ENCODE data around the gene EXOC3L1. TPM values are rescaled to one million over a fixed set of nuclear protein-coding genes. Genes with fewer than 3 reads are reported as not detected.

The EXOC3L1 gene
- total and polyA plus RNA-seq, 2 of the 13 experiments (the other 11 are each of a cell fraction or from before 2014, with no cell fraction given) = 0.12 TPM; not detected in 1

DNA sequence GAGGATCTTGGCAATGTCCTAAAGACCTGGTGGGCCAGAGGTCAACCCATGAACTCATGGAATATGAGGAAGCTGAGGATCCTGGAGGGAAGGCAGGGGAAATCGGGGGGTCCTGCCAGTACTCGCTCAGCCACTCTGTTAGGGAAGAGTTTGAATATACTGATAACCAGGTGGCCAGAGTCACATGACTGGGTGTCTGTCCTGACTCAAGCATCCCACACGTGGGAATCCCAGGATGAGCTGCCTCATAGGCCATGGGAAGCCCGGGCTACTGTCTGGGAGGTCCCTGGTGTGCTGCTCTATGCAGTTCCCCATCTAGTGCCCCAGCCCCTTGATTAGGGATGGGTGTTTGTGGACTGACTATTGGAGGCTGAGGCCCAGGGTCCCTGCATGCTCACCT is 1.6 kb downstream of the EXOC3L1 start:
- DNase-seq (ENCODE audit: low spot score) (no peak), ATAC-seq (no peak), FAIRE-seq (no peak)
- Histone ChIP-seq H3K4me1 (ENCODE audit: insufficient read depth, low read length) (peaks cover 56% of the 10 kb centered on the region), H3K4me3 (replicated peaks in 1 of 3; ENCODE audit: insufficient read depth in 1 of 3, low read depth in 2 of 3, low read length in 3 of 3) (no peak overlapping the region), H3K27me3 (ENCODE audit: control insufficient read depth in 1 of 2, insufficient read depth in 2 of 2, low read length in 2 of 2) (peaks cover 7 to 16% of the 10 kb centered on the region in 2 experiments; a peak in 2 of 5 replicates), H2AFZ (ENCODE audit: low read length) (no peak overlapping the region), H3K9ac (ENCODE audit: insufficient read depth, low read depth, low read length) (no peak overlapping the region), H3K79me2 (ENCODE audit: insufficient read depth, low read length) (peaks cover 13% of the 10 kb centered on the region), H3K9me3 (ENCODE audit: low read length) (no peaks in the 10 kb centered on the region), H3K27ac (ENCODE audit: extremely low read length, insufficient read depth, low read length) (no peak overlapping the region), H3K36me3 (replicated peaks in 1 of 2; ENCODE audit: control insufficient read depth in 1 of 2, insufficient read depth in 2 of 2, low read length in 2 of 2) (no peaks in the 10 kb centered on the region), H3K4me2 (ENCODE audit: low read depth, low read length) (no peak overlapping the region), H4K20me1 (ENCODE audit: insufficient read depth, low read length) (no peaks in the 10 kb centered on the region; the same call in 1 of the 2 replicates)
- in situ Hi-C loops (cut with HindIII; ENCODE audit: extremely low pct_ligation_motif_present, low pct_unique_long_range_greater_than_20kb) = loop anchor here (5.0 kb wide), 1 partner anchor 211 kb away; no protein-coding TSS in a partner anchor
- no TSS peak for BruUV-seq (replicated peaks)
- ChIA-PET CTCF (ENCODE audit: low intra/inter-chr PET ratio, low total read pairs) (no interaction called here), POLR2A (no interaction called here)
- intact Hi-C loops (cut with micrococcal nuclease; ENCODE audit: unreplicated experiment) = loop anchor here (5.0 kb wide), 1 partner anchor 39 kb away; the partner anchor contains the start of gene TMEM208
- 19% methylated on average over 3 of the region's 4 CpGs for WGBS (ENCODE audit: low lambda C conversion rate)
- no peak for TF ChIP-seq PHF20 (CRISPR knock-in tag; IDR thresholded peaks at IDR 0.05)
- TF ChIP-seq, protein P1, sequence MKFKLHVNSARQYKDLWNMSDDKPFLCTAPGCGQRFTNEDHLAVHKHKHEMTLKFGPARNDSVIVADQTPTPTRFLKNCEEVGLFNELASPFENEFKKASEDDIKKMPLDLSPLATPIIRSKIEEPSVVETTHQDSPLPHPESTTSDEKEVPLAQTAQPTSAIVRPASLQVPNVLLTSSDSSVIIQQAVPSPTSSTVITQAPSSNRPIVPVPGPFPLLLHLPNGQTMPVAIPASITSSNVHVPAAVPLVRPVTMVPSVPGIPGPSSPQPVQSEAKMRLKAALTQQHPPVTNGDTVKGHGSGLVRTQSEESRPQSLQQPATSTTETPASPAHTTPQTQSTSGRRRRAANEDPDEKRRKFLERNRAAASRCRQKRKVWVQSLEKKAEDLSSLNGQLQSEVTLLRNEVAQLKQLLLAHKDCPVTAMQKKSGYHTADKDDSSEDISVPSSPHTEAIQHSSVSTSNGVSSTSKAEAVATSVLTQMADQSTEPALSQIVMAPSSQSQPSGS (CRISPR knock-in tag; IDR thresholded peaks at IDR 0.05) = no peak
- no peak for TF ChIP-seq ZNF264 (CRISPR knock-in tag; IDR thresholded peaks at IDR 0.05)
- no peak for TF ChIP-seq RBFOX2 (IDR thresholded peaks at IDR 0.05; ENCODE audit: low read depth, low read length)
- TF ChIP-seq MAX (IDR thresholded peaks at IDR 0.05) = no peak
- no peak for TF ChIP-seq NCOR1 (IDR thresholded peaks at IDR 0.05; ENCODE audit: borderline replicate concordance, low read length)
- TF ChIP-seq, protein P2, sequence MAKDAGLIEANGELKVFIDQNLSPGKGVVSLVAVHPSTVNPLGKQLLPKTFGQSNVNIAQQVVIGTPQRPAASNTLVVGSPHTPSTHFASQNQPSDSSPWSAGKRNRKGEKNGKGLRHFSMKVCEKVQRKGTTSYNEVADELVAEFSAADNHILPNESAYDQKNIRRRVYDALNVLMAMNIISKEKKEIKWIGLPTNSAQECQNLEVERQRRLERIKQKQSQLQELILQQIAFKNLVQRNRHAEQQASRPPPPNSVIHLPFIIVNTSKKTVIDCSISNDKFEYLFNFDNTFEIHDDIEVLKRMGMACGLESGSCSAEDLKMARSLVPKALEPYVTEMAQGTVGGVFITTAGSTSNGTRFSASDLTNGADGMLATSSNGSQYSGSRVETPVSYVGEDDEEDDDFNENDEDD (CRISPR knock-in tag; IDR thresholded peaks at IDR 0.05; ENCODE audit: borderline replicate concordance) = no peak
- no peak for TF ChIP-seq ELF3 (CRISPR knock-in tag; IDR thresholded peaks at IDR 0.05)
- no peak for TF ChIP-seq MTF1 (CRISPR knock-in tag; IDR thresholded peaks at IDR 0.05)
- no peak for TF ChIP-seq ZKSCAN8 (CRISPR knock-in tag; IDR thresholded peaks at IDR 0.05; ENCODE audit: borderline replicate concordance)
- TF ChIP-seq ZNF614 (CRISPR knock-in tag; IDR thresholded peaks at IDR 0.05; ENCODE audit: borderline replicate concordance) = no peak
- TF ChIP-seq AGO1 (IDR thresholded peaks at IDR 0.05; ENCODE audit: low read depth, low read length, poor library complexity, severe bottlenecking) = no peak
- TF ChIP-seq ZNF468 (CRISPR knock-in tag; IDR thresholded peaks at IDR 0.05) = no peak

Data from HepG2 (cell line).